ENCODE measurements around the gene C12orf43. TPM values are rescaled to one million over a fixed set of nuclear protein-coding genes. Genes with fewer than 3 reads are reported as not detected.

The C12orf43 gene
- polyA plus RNA-seq, 1 donor from 2014 or later, result 20.3 TPM

DNA sequence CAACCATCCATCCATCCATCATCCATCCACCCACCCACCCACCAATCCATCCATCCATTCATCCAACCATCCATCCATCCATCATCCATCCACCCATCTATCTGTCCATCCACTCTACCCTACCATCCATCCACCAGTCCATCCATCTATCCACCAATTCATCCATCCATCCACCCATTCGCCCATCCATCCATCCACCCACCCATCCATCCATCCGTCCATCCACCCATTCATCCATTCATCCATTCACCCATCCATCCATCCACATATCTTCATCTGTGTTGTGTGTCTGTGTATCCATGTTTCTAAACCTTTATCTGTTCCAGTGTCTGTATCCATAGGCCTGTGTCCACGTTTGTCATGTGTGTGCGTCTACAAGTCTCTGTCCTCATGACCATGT lies 28.1 kb downstream of the C12orf43 start:
- Histone ChIP-seq H3K27ac (ENCODE audit: low read length) (no peak overlapping the region), H3F3A (ENCODE audit: insufficient read depth, low read length, poor library complexity, severe bottlenecking) (no peaks in the 10 kb centered on the region), H3K27me3 (ENCODE audit: insufficient read depth, low read depth, low read length) (no peaks in the 10 kb centered on the region), H4K20me1 (ENCODE audit: insufficient read depth) (no peaks in the 10 kb centered on the region), H3K4me3 (ENCODE audit: low read length) (no peak overlapping the region), H3K9me3 (ENCODE audit: low read length) (no peaks in the 10 kb centered on the region), H3K9me2 (ENCODE audit: insufficient read depth, low read length) (no peaks in the 10 kb centered on the region), H3K9ac (ENCODE audit: low read length) (no peak overlapping the region), H3K4me2 (ENCODE audit: low read length) (no peak overlapping the region), H3K36me3 (ENCODE audit: insufficient read depth, low read length) (no peaks in the 10 kb centered on the region), H3K79me2 (replicated peaks; ENCODE audit: insufficient read depth, low read length) (no peaks in the 10 kb centered on the region), H2AFZ (ENCODE audit: low read depth, low read length) (no peak overlapping the region)
- TF ChIP-seq EZH2 (IDR thresholded peaks at IDR 0.05; ENCODE audit: borderline replicate concordance, insufficient read depth, low read length, poor library complexity, severe bottlenecking), result no peak
- TF ChIP-seq POLR2AphosphoS5 (IDR thresholded peaks at IDR 0.05), result no peak
- no peak for TF ChIP-seq TAF1 (IDR thresholded peaks at IDR 0.05; ENCODE audit: low read depth)
- no peak for TF ChIP-seq MXI1 (conservative IDR thresholded peaks at IDR 0.05; ENCODE audit: poor library complexity, severe bottlenecking)
- TF ChIP-seq SMC3 (conservative IDR thresholded peaks at IDR 0.05; ENCODE audit: poor library complexity), result no peak
- TF ChIP-seq, protein P1, sequence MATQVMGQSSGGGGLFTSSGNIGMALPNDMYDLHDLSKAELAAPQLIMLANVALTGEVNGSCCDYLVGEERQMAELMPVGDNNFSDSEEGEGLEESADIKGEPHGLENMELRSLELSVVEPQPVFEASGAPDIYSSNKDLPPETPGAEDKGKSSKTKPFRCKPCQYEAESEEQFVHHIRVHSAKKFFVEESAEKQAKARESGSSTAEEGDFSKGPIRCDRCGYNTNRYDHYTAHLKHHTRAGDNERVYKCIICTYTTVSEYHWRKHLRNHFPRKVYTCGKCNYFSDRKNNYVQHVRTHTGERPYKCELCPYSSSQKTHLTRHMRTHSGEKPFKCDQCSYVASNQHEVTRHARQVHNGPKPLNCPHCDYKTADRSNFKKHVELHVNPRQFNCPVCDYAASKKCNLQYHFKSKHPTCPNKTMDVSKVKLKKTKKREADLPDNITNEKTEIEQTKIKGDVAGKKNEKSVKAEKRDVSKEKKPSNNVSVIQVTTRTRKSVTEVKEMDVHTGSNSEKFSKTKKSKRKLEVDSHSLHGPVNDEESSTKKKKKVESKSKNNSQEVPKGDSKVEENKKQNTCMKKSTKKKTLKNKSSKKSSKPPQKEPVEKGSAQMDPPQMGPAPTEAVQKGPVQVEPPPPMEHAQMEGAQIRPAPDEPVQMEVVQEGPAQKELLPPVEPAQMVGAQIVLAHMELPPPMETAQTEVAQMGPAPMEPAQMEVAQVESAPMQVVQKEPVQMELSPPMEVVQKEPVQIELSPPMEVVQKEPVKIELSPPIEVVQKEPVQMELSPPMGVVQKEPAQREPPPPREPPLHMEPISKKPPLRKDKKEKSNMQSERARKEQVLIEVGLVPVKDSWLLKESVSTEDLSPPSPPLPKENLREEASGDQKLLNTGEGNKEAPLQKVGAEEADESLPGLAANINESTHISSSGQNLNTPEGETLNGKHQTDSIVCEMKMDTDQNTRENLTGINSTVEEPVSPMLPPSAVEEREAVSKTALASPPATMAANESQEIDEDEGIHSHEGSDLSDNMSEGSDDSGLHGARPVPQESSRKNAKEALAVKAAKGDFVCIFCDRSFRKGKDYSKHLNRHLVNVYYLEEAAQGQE (IDR thresholded peaks at IDR 0.05; ENCODE audit: borderline replicate concordance), result no peak
- TF ChIP-seq EP300 (conservative IDR thresholded peaks at IDR 0.05; ENCODE audit: poor library complexity, severe bottlenecking), result no peak
- TF ChIP-seq, protein P2, sequence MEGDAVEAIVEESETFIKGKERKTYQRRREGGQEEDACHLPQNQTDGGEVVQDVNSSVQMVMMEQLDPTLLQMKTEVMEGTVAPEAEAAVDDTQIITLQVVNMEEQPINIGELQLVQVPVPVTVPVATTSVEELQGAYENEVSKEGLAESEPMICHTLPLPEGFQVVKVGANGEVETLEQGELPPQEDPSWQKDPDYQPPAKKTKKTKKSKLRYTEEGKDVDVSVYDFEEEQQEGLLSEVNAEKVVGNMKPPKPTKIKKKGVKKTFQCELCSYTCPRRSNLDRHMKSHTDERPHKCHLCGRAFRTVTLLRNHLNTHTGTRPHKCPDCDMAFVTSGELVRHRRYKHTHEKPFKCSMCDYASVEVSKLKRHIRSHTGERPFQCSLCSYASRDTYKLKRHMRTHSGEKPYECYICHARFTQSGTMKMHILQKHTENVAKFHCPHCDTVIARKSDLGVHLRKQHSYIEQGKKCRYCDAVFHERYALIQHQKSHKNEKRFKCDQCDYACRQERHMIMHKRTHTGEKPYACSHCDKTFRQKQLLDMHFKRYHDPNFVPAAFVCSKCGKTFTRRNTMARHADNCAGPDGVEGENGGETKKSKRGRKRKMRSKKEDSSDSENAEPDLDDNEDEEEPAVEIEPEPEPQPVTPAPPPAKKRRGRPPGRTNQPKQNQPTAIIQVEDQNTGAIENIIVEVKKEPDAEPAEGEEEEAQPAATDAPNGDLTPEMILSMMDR (IDR thresholded peaks at IDR 0.05; ENCODE audit: poor library complexity, severe bottlenecking), result no peak
- no peak for TF ChIP-seq RAD21 (conservative IDR thresholded peaks at IDR 0.05)

DNA sequence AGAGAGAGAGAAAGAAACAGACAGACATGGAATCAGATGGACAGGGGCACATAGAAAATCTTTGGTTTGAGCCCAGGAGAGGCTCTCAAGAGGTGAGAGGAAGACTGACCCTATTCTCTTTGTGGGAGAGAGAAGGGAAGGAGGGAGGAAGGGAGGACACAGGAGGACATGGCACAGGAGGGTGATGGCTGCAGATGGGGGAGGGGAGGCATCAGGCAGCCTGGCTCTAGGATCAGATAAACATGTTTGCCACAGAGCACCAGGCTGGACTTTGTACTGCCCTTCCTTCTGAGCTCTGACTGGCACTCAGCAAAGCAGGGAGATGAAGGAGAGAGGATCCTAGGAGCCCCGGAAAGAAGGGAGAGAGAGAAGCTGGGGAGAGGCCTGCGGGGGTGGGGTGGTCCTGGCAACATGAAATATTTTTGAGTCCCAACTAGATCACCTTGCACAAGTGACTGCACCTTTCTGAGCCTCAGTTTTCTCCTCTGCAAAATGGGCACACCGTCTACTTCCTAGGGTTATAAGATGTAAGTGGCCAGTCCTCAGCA lies 31.9 kb downstream of the C12orf43 start:
- Histone ChIP-seq H3F3A (ENCODE audit: insufficient read depth, low read length, poor library complexity, severe bottlenecking) (no peaks in the 10 kb centered on the region), H4K20me1 (ENCODE audit: insufficient read depth) (no peaks in the 10 kb centered on the region), H3K36me3 (ENCODE audit: insufficient read depth, low read length) (no peaks in the 10 kb centered on the region), H3K9me3 (ENCODE audit: low read length) (no peaks in the 10 kb centered on the region), H2AFZ (ENCODE audit: low read depth, low read length) (no peak overlapping the region), H3K4me3 (ENCODE audit: low read length) (no peak overlapping the region), H3K9me2 (ENCODE audit: insufficient read depth, low read length) (no peaks in the 10 kb centered on the region), H3K4me2 (ENCODE audit: low read length) (no peak overlapping the region), H3K27me3 (ENCODE audit: insufficient read depth, low read depth, low read length) (no peaks in the 10 kb centered on the region), H3K9ac (ENCODE audit: low read length) (no peak overlapping the region), H3K79me2 (replicated peaks; ENCODE audit: insufficient read depth, low read length) (no peaks in the 10 kb centered on the region), H3K27ac (ENCODE audit: low read length) (no peak overlapping the region)
- TF ChIP-seq SMC3 (conservative IDR thresholded peaks at IDR 0.05; ENCODE audit: poor library complexity), result no peak
- TF ChIP-seq POLR2AphosphoS5 (IDR thresholded peaks at IDR 0.05), result no peak
- no peak for TF ChIP-seq EP300 (conservative IDR thresholded peaks at IDR 0.05; ENCODE audit: poor library complexity, severe bottlenecking)
- TF ChIP-seq MXI1 (conservative IDR thresholded peaks at IDR 0.05; ENCODE audit: poor library complexity, severe bottlenecking), result no peak
- TF ChIP-seq, protein P1 (IDR thresholded peaks at IDR 0.05; ENCODE audit: borderline replicate concordance), result no peak
- TF ChIP-seq, protein P2 (IDR thresholded peaks at IDR 0.05; ENCODE audit: poor library complexity, severe bottlenecking), result no peak
- TF ChIP-seq EZH2 (IDR thresholded peaks at IDR 0.05; ENCODE audit: borderline replicate concordance, insufficient read depth, low read length, poor library complexity, severe bottlenecking), result no peak
- no peak for TF ChIP-seq RAD21 (conservative IDR thresholded peaks at IDR 0.05)
- TF ChIP-seq TAF1 (IDR thresholded peaks at IDR 0.05; ENCODE audit: low read depth), result no peak
